NCI-H1436 (cell line): ENCODE results near the gene SIRT7.

ENCODE experiments used
- DNase-seq: peaks from one replicate; lab custom pipeline; 2025; lab: John Stamatoyannopoulos, UW

Gene SIRT7

GRCh38 chr17:81885869-81886548 is 32.0 kb downstream of the SIRT7 start:
- no peak for DNase-seq

- DNase-seq = no peak
These were observed 32.5 kb downstream of the SIRT7 start for GRCh38 chr17:81885454-81885853.

DNA sequence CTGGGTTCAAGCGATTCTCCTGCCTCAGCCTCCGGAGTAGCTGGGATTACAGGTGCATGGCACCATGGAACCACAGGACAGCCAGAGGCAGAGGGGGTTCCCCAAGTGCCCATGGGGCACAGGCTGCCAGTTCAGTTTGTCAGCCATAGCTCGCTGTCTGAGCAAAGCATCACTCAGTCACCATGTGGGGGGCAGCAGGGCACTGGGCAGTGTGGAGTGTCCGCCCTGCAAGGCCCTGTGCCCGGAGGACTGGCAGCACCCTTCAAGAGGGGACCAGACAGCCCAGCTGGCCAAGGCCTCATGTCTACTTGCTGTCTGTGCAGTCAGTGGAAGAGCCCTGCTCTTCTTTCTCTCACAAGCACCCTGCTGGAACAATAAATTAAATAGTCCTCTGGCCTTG is 33.0 kb downstream of the SIRT7 start:
- no peak for DNase-seq

DNA sequence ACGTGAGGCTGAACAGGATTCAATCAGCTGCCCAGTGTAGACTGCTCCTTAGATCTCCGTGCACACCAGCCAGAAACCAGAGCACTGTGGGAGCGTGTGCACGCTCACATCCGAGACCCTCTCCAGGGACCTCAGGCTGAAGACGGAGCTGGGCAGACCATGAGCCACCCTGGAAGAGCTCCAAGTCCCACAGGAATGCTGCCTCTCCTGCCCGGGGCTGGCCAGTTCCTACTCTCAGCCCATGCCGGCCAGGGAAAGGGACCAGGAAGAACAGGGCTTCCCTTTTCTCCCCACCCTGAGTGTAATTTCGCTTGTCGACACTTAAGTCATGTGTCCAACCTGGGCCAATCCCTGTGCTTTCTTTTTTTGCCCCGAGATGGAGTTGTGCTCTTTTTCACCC is 33.5 kb downstream of the SIRT7 start:
- no peak for DNase-seq

DNA sequence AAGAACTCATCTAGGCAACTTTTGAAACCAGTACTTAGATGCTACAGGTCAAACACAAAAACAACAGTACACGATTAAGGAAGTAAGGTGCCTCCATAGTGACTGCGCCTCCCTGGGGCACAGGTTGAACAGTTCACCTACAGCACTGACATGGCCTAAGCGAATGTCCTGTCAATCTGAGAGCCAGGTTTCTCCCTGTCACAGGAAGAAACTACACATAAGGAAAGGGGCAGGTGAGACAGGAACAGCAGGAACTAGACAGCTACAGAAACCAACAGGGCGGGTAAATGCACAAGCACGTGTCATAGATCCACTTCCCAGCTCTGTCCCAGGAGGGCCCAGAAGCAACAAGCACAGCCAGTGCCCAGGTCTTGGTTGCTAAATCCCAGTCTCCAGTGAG is 38.9 kb downstream of the SIRT7 start:
- DNase-seq = no peak

- no peak for DNase-seq
These were observed 39.7 kb downstream of the SIRT7 start for GRCh38 chr17:81878294-81878693.

- DNase-seq = no peak
These were observed 40.4 kb downstream of the SIRT7 start for GRCh38 chr17:81877569-81877968.

DNA sequence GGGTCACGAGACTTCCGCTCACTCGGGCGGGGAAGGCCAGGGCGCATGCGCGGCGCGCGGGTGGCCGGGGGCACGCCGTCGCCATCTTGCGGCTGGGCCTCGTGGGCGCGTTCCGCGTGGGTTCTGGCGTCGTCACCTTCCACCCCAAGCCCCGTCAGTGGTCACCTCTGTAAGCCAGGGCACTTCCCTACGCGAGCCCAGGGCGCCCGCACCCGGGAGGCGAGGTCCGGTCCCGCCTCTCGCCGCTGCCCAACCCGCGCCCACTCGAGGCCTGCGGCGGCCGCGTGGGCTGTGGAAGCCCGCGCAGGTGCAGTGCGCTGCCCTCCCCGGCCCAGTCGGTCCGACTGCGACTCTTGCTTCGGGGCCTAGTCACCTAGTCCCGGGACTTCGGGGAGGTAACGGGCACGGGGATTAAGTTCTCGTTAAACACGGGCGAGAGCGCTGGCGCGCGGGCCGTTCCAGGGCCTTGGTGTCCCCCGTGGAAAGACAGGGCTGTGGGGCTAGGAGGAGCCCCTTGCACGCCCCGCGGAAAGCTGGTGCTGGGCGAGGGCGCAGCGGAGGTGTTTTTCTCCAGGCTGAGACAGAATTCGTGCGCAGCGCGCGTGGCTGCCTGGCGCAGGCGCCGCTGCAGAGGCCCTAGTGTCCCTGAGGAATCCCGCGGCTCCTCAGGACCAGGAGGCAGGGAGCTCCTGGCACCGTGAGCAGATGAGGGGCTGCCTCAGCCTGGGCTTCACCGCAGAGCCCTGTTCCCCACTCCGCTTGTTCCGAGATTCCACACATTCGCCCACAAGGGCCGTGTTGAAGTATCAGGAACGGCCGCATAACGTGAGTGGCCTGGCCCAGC is 46.4 kb downstream of the SIRT7 start:
- peak; percentile 95 for DNase-seq

GRCh38 chr17:81870981-81871386 is 47.0 kb downstream of the SIRT7 start, which contains the start of gene ARHGDIA:
Gene ARHGDIA (minus strand): TSS chr17:81871337. CDS start chr17:81869930, 1,407 bp downstream.
- no peak for DNase-seq

- DNase-seq = no peak
These were observed 47.6 kb downstream of the SIRT7 start for GRCh38 chr17:81870131-81870980.

GRCh38 chr17:81869221-81870130 is 48.5 kb downstream of the SIRT7 start:
- no peak for DNase-seq

DNA sequence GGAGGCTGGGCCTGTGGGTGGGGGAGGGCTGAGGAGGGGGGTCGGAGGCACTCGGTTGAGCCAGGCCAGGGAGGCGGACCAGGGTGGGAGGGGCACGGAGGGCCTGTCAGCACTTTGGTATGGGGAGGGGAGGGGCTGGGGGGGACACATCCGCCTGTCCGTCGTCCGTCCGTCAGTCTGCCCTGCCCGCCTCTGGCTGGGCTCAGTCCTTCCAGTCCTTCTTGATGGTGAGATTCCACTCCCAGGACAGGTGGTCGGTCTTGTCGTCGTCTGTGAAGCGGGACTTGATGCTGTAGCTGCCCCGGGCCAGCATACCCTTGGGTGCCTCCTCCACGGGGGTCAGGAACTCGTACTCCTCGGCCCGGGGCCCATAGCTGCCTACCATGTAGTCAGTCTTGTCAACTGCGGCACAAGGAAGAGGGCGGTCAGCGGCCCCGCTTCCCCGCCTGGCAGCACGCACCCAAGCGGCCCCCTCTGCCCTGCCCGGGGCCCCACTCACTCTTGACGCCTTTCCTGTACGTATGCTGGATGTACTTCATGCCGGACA is 49.2 kb downstream of the SIRT7 start:
- DNase-seq = no peak

- no peak for DNase-seq
These were observed 49.8 kb downstream of the SIRT7 start for GRCh38 chr17:81867991-81868673.

GRCh38 chr17:81867170-81867990 is 50.6 kb downstream of the SIRT7 start:
- DNase-seq = no peak

- no peak for DNase-seq
These were observed 51.4 kb downstream of the SIRT7 start for GRCh38 chr17:81866440-81867169.

DNA sequence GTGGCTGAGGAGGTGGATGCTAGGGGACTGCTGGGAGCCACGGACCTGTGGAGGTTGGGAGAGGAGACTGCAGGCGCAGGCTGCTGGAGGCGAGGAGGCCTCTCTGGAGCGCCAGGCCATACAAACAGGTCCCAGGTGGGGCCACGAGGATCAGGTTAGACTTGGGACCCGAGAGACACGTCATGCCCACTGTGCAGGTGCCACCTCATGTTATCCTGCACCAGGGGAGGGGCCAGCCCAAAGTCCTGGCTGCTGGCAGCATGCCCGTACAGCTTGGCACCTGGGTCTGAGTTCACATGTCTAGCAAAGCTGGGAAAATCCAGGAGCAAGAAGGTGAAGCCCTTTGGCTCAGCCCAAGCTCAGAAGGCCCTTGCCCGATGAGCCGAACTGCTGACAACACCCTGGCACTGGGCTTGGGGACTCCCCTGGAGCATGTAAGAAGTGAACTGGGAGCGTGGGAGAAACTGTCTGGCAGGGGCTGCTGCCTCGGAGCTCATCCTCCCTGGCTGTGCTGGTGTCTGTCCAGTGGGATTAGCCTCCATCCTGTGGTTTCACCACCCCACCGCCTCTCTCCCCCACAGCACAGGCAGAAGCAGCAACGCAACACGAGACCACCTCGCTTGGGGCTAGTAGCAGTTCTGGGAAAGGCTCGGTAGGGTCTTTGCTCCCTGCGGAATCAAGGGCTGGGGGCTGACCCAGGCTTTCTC is 52.1 kb downstream of the SIRT7 start:
- no peak for DNase-seq

DNA sequence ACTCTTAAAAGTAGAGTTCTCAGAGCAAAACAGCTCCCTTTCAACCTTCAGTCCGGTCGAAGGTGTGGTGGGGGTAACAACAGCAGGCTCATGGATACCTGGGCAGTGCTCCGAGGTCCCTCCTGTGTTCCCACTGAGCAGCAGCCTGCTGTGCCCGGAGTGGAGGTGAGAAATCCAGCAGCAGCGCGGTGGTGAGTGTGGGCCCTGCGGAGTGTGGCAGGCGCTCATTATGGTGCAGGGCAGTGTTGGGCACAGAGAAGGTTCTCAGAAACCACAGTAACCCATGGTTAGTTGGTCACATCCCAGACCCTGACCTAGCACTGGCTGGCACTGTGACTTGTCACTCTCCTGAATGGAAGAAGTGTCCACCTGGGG is 52.6 kb downstream of the SIRT7 start:
- no peak for DNase-seq
